Fibroblast of lung (primary cell): ENCODE data around the gene SHISAL1. TPM values are rescaled to one million over a fixed set of nuclear protein-coding genes. Genes with fewer than 3 reads are reported as not detected.
A peak's percentile ranks its signal among the peaks of the same experiment; 100 is the strongest.
"Not testable (repeated sequence)": the region's sequence is repeated elsewhere in the genome, so short reads cannot be mapped to it uniquely, and the experiment has no call there.

Source experiments
- DNase-seq, 2 donors: peaks; one replicate each; pipeline versions ENCODE4 v3.0.0 to v3.0.0-alpha.2; 2010; ENCODE audit warnings: low read depth in 2 of 2
- H2AFZ ChIP-seq: 2 replicates; pipeline ENCODE4 v1.5.1; 2012; ENCODE audit warnings: low read length, control low read depth, inconsistent platforms
- H3K27ac ChIP-seq: 2 replicates; pipeline ENCODE4 v1.5.1; 2011; ENCODE audit warnings: low read length, control low read depth; ENCODE audit not compliant: insufficient read depth
- H3K27me3 ChIP-seq: 2 replicates; pipeline ENCODE4 v1.5.1; 2011; ENCODE audit warnings: mild to moderate bottlenecking, low read length; ENCODE audit not compliant: control insufficient read depth, insufficient read depth
- H3K36me3 ChIP-seq: 2 replicates; pipeline ENCODE4 v1.5.1; 2011; ENCODE audit warnings: low read length; ENCODE audit not compliant: control insufficient read depth, insufficient read depth
- H3K4me1 ChIP-seq: 2 replicates; pipeline ENCODE4 v1.5.1; 2011; ENCODE audit warnings: low read length; ENCODE audit not compliant: control insufficient read depth, insufficient read depth; ENCODE audit errors: extremely low read depth
- H3K4me2 ChIP-seq: 2 replicates; pipeline ENCODE4 v1.5.1; 2011; ENCODE audit warnings: low read length, control low read depth; ENCODE audit not compliant: insufficient read depth; ENCODE audit errors: extremely low read depth
- H3K4me3 ChIP-seq, 4 experiments: fragments of 200-600 bp in 1 of 4; sonication (generic) in 1 of 4; replicated peaks in 1 of 4; 2 replicates each; pipeline ENCODE4 v1.5.1; 2011 to 2016; ENCODE audit warnings: low read length in 4 of 4, low read depth in 3 of 4, mild to moderate bottlenecking in 3 of 4, control low read depth in 2 of 4, inconsistent platforms in 1 of 4, mixed read lengths in 1 of 4; ENCODE audit not compliant: insufficient read depth in 1 of 4; ENCODE audit errors: control extremely low read depth in 1 of 4
- H3K79me2 ChIP-seq: 2 replicates; pipeline ENCODE4 v1.5.1; 2012; ENCODE audit warnings: mild to moderate bottlenecking, low read length, inconsistent platforms; ENCODE audit not compliant: control insufficient read depth, insufficient read depth
- H3K9ac ChIP-seq: 2 replicates; pipeline ENCODE4 v1.5.1; 2011; ENCODE audit warnings: mild to moderate bottlenecking, low read length, control low read depth; ENCODE audit not compliant: insufficient read depth
- H3K9me3 ChIP-seq: 2 replicates; pipeline ENCODE4 v1.5.1; 2012; ENCODE audit warnings: low read depth, low read length; ENCODE audit not compliant: control insufficient read depth, insufficient read depth
- H4K20me1 ChIP-seq: 2 replicates; pipeline ENCODE4 v1.5.1; 2011; ENCODE audit warnings: low read length; ENCODE audit not compliant: control insufficient read depth, insufficient read depth; ENCODE audit errors: extremely low read depth
- EZH2 ChIP-seq: IDR thresholded peaks from 2 replicates; pipeline ENCODE4 v1.5.1; 2012; ENCODE audit warnings: low read length, control low read depth, mild to moderate bottlenecking; ENCODE audit errors: missing control alignments
- polyA plus RNA-seq, 2 donors: library from polyadenylated mRNA; depleted of rRNA in 1 of 2; stranded (reverse) in 1 of 2; unstranded in 1 of 2; fragments of >200 nt; gene quantifications; 2 replicates each; pipeline ENCODE4 v1.2.1, GENCODE V29; 2011 to 2012; ENCODE audit warnings: missing spikeins in 1 of 2
- total RNA-seq: library from RNA; depleted of rRNA; stranded (reverse); fragments of >200 nt; gene quantifications from 2 replicates; pipeline ENCODE4 v1.2.1, GENCODE V29; 2014
- TF ChIP-seq, protein P1 (sequence below), 2 donors: IDR thresholded peaks in 1 of 2; conservative IDR thresholded peaks in 1 of 2; 1 replicate in 1 of 2; 2 replicates in 1 of 2; pipeline ENCODE4 v1.5.1; 2011 to 2012; ENCODE audit warnings: low read length in 2 of 2, control low read depth in 1 of 2, inconsistent platforms in 1 of 2, low read depth in 1 of 2, mild to moderate bottlenecking in 1 of 2

SHISAL1 gene
- total and polyA plus RNA-seq, 2 donors (not counting 1 experiment from before 2014, with no cell fraction given), result 0.73 to 3.5 TPM

DNA sequence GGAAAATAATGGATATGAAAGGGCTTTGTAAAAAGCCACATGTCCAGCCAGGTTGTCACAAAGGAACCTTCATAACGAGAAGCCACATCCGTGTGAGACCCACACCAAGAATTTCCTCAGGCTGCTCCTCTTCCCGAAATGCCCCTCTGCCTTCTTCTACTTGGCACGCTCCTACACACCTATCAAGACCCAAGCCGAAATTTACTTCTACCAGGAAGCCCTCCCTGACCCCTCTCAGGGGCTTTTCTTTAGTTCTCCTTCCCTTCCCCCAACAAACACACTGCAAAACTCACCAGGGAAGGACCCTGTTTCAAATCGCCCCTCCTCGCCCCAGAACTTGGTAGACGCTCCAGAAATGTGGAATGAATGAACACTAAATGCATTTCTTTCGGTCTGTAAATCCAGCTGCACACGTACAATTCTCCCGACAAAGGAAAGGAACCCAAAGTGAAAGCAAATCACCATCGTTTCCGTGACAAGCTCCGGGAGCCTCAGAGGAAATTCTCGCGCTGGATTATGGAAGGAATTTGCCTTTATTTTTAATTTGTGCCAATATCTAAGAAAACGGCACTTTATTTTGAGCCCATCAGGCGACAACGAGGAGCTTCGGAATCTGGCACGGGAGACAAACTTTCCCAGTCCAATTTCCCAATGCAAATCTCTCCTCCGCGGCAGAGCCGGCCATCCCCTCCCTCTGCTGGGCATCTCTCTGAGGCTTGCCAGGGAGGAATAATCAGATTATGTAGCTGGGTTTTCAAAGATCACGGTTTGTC is 13.2 kb upstream of the SHISAL1 start:
- Histone ChIP-seq H3K9ac (peak overlapping the region; percentile 52), H2AFZ (peak overlapping the region; percentile 72), H3K4me3 (peak overlapping the region; percentile 56 to 89 (median 76)), H3K9me3 (no peaks in the 10 kb centered on the region), H3K36me3 (no peaks in the 10 kb centered on the region), H3K4me1 (no peaks in the 10 kb centered on the region), H4K20me1 (no peaks in the 10 kb centered on the region), H3K27me3 (peaks cover 11% of the 10 kb centered on the region), H3K79me2 (no peaks in the 10 kb centered on the region), H3K4me2 (peak overlapping the region; percentile 59), H3K27ac (peak overlapping the region; percentile 64)
- TF ChIP-seq, protein P1, sequence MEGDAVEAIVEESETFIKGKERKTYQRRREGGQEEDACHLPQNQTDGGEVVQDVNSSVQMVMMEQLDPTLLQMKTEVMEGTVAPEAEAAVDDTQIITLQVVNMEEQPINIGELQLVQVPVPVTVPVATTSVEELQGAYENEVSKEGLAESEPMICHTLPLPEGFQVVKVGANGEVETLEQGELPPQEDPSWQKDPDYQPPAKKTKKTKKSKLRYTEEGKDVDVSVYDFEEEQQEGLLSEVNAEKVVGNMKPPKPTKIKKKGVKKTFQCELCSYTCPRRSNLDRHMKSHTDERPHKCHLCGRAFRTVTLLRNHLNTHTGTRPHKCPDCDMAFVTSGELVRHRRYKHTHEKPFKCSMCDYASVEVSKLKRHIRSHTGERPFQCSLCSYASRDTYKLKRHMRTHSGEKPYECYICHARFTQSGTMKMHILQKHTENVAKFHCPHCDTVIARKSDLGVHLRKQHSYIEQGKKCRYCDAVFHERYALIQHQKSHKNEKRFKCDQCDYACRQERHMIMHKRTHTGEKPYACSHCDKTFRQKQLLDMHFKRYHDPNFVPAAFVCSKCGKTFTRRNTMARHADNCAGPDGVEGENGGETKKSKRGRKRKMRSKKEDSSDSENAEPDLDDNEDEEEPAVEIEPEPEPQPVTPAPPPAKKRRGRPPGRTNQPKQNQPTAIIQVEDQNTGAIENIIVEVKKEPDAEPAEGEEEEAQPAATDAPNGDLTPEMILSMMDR (conservative IDR thresholded peaks at IDR 0.05 in 1 of 2, IDR thresholded peaks at IDR 0.05 in 1 of 2; ENCODE audit: low read depth in 1 of 2, low read length in 2 of 2), result peak; percentile 46 to 55
- TF ChIP-seq EZH2, result no peak
- DNase-seq, result peak; percentile 55 to 56

- H3K9ac ChIP-seq, H3K4me2 ChIP-seq, H4K20me1 ChIP-seq, H3K27ac ChIP-seq, H3K9me3 ChIP-seq, H3K4me1 ChIP-seq, H3K79me2 ChIP-seq, H3K36me3 ChIP-seq, H3K4me3 ChIP-seq, DNase-seq, H3K27me3 ChIP-seq, H2AFZ ChIP-seq: not testable (repeated sequence)
Measured at GRCh38 chr22:44323140-44323790, 10.5 kb upstream of the SHISAL1 start.

DNA sequence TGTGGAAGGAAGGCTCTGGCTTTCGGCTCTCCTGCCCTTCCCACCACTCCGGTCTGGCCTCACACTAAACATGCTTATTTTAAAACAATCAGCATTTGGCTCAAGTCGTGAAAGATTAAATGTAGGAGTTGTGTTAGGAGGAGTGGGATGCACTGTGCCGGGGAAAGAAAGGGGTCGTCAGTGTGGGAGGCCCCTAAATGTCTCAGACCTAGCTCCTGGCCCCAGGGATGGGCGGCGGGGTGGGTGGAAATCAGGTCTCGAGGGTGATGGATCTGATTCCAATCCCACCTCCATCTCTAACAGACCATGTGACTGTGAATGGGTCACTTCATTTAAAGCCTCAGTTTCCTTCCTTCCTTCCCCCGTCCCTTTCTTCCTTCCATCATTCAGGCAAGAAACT is 6.9 kb upstream of the SHISAL1 start:
- Histone ChIP-seq H4K20me1 (no peaks in the 10 kb centered on the region), H3K27ac (no peak overlapping the region), H3K9me3 (no peaks in the 10 kb centered on the region), H3K4me3 (no peak overlapping the region), H3K79me2 (no peaks in the 10 kb centered on the region), H3K36me3 (no peaks in the 10 kb centered on the region), H3K4me2 (no peak overlapping the region), H3K4me1 (no peaks in the 10 kb centered on the region), H3K27me3 (no peaks in the 10 kb centered on the region), H3K9ac (no peak overlapping the region), H2AFZ (no peak overlapping the region)
- DNase-seq, result no peak
- TF ChIP-seq, protein P1 (conservative IDR thresholded peaks at IDR 0.05 in 1 of 2, IDR thresholded peaks at IDR 0.05 in 1 of 2; ENCODE audit: low read depth in 1 of 2, low read length in 2 of 2), result no peak
- no peak for TF ChIP-seq EZH2
